A673 (cell line): Measurements from ENCODE around the gene TMEM108. TPM values are rescaled to one million over a fixed set of nuclear protein-coding genes. Genes with fewer than 3 reads are reported as not detected.

Experiments used
- BruUV-seq: library from RNA; stranded (reverse); fragments of 400-500 nt; replicated peaks from 2 replicates; lab custom pipeline; 2021; lab: Mats Ljungman, UMichigan
- CTCF ChIA-PET: fragments of 300-600 bp; sonication (Branson Sonifier 250); formaldehyde crosslinking; loops from one replicate; lab custom pipeline; 2022; ENCODE audit warnings: antibody characterized with exemption; lab: Charles Lee
- POLR2A ChIA-PET: fragments of 300-600 bp; sonication (Branson Sonifier 250); formaldehyde crosslinking; loops from one replicate; lab custom pipeline; 2022; ENCODE audit warnings: antibody characterized with exemption; ENCODE audit not compliant: low non-redundant PET; lab: Charles Lee
- DNase-seq: peaks from one replicate; pipeline ENCODE4 v3.0.0-alpha.2; 2015; ENCODE audit warnings: low spot score
- H3K27ac ChIP-seq: fragments of 200-600 bp; sonication (generic); 2 replicates; pipeline ENCODE4 v1.5.1; 2016; ENCODE audit warnings: mixed run types, low read depth, mild to moderate bottlenecking, mixed read lengths, antibody characterized with exemption, low read length; ENCODE audit not compliant: poor library complexity, severe bottlenecking
- H3K27me3 ChIP-seq: fragments of 200-600 bp; sonication (generic); replicated peaks from 2 replicates; pipeline ENCODE4 v1.6.1; 2017; ENCODE audit warnings: mixed run types, low read depth, mild to moderate bottlenecking, mixed read lengths, antibody characterized with exemption, low read length; ENCODE audit not compliant: insufficient read depth, poor library complexity
- H3K36me3 ChIP-seq: fragments of 200-600 bp; sonication (generic); 2 replicates; pipeline ENCODE4 v1.6.1; 2016; ENCODE audit warnings: mixed run types, mild to moderate bottlenecking, mixed read lengths, antibody characterized with exemption, low read length; ENCODE audit not compliant: insufficient read depth, poor library complexity, severe bottlenecking
- H3K4me1 ChIP-seq: fragments of 200-600 bp; sonication (generic); 2 replicates; pipeline ENCODE4 v1.6.1; 2017; ENCODE audit warnings: mixed run types, mild to moderate bottlenecking, mixed read lengths, antibody characterized with exemption, low read length; ENCODE audit not compliant: insufficient read depth, poor library complexity, severe bottlenecking
- H3K4me3 ChIP-seq: fragments of 200-600 bp; sonication (generic); 2 replicates; pipeline ENCODE4 v1.5.1; 2016; ENCODE audit warnings: low read depth, mixed run types, mild to moderate bottlenecking, mixed read lengths, low read length; ENCODE audit not compliant: poor library complexity, severe bottlenecking
- H3K9me3 ChIP-seq: fragments of 200-600 bp; sonication (generic); 2 replicates; pipeline ENCODE4 v1.6.1; 2016; ENCODE audit warnings: mixed run types, low read depth, mild to moderate bottlenecking, mixed read lengths, antibody characterized with exemption, low read length; ENCODE audit not compliant: poor library complexity, severe bottlenecking
- EZH2 ChIP-seq: fragments of 200-600 bp; sonication (generic); IDR thresholded peaks from 2 replicates; pipeline ENCODE4 v1.6.1; 2017; ENCODE audit warnings: borderline replicate concordance, low read depth, mild to moderate bottlenecking, mixed read lengths, antibody characterized with exemption, low read length; ENCODE audit not compliant: poor library complexity, severe bottlenecking
- intact Hi-C: fragments of 100-400 bp; cut with micrococcal nuclease; formaldehyde crosslinking; loops from one replicate; pipeline ENCODE4 v1.10.0; 2022; ENCODE audit not compliant: unreplicated experiment
- total RNA-seq: library from RNA; stranded (reverse); gene quantifications from 2 replicates; pipeline ENCODE4 v1.2.3, GENCODE V29; 2021
- TF ChIP-seq, protein P1 (sequence below): fragments of 300-800, 200-600 bp; sonication (generic); conservative IDR thresholded peaks from 2 replicates; pipeline ENCODE4 v1.5.1; 2017; ENCODE audit warnings: low read depth, mild to moderate bottlenecking, antibody characterized with exemption, low read length, moderate library complexity, mixed read lengths

TMEM108 gene
- total RNA-seq, 1 experiment from 2014 or later = 0.30 TPM

DNA sequence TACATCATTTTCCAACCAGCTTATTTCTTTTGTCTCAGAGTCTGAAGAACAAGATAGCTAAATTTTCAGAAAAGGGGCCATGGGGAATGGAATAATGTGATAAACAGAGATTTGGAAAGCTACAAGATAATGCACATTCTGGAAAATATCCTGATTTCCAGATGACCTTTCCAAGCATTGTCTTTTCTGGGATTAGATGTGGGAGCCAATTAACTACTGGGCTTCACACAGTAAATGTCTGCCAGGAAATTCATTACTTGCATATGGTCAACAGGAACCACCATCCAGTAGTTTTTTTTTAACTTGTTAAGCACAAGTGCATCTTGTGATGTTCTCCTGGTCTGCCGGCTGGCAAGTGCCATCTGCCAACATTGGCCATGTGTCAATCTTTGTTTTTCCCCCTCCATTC is 230.5 kb downstream of the TMEM108 start:
- Histone ChIP-seq H3K27ac (no peak overlapping the region), H3K4me3 (no peak overlapping the region), H3K9me3 (no peaks in the 10 kb centered on the region), H3K4me1 (no peaks in the 10 kb centered on the region), H3K36me3 (no peaks in the 10 kb centered on the region), H3K27me3 (peaks cover 20% of the 10 kb centered on the region)
- ChIA-PET POLR2A (no interaction called here), CTCF (no interaction called here)
- no TSS peak for BruUV-seq
- no peak for DNase-seq
- intact Hi-C loops = no loop called here
- TF ChIP-seq, protein P1, sequence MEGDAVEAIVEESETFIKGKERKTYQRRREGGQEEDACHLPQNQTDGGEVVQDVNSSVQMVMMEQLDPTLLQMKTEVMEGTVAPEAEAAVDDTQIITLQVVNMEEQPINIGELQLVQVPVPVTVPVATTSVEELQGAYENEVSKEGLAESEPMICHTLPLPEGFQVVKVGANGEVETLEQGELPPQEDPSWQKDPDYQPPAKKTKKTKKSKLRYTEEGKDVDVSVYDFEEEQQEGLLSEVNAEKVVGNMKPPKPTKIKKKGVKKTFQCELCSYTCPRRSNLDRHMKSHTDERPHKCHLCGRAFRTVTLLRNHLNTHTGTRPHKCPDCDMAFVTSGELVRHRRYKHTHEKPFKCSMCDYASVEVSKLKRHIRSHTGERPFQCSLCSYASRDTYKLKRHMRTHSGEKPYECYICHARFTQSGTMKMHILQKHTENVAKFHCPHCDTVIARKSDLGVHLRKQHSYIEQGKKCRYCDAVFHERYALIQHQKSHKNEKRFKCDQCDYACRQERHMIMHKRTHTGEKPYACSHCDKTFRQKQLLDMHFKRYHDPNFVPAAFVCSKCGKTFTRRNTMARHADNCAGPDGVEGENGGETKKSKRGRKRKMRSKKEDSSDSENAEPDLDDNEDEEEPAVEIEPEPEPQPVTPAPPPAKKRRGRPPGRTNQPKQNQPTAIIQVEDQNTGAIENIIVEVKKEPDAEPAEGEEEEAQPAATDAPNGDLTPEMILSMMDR = no peak
- TF ChIP-seq EZH2 = no peak

DNA sequence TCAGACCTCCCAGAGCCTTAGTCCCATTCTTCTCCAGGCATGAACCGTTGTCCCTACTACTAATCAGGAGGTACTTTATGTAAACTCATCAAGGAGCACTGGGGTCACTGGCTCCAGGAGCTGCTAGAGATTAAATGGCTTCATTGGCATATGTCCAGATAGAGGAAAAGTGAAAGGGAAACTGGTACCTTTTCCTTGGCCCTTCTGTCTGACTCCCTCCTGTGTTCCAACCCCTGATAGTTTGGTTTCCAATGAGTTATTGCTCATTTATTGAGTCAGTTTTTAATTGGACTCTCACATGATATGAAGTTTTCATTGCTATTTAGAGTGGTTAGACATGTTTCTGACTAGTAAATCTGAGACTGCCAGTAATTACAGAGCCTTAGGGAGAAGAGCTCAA is 231.2 kb downstream of the TMEM108 start:
- Histone ChIP-seq H3K27ac (no peak overlapping the region), H3K36me3 (no peaks in the 10 kb centered on the region), H3K27me3 (peaks cover 15% of the 10 kb centered on the region), H3K4me3 (no peak overlapping the region), H3K4me1 (no peaks in the 10 kb centered on the region), H3K9me3 (no peaks in the 10 kb centered on the region)
- intact Hi-C loops = no loop called here
- BruUV-seq = no TSS peak
- TF ChIP-seq EZH2 = no peak
- TF ChIP-seq, protein P1 = no peak
- CTCF ChIA-PET = no interaction called here
- POLR2A ChIA-PET = no interaction called here
- DNase-seq = no peak

DNA sequence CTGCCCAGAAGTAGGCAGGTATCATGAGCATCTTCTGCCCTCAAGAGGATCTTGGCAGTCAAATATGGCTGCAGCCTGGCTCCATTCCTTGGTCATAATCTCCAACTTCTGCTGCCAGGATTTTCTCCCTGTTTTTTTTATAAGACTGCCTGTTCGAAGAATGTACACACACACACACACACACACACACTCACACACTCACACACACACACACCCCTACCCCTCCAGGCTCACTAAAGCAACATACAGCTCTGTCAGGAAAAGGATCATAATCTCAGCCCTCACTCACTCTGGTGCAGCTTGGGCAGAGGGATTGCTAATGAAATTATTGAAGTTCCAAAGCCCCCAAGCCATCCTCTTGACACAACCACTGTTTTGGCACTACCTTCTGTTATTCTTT is 232.4 kb downstream of the TMEM108 start:
- H3K27ac ChIP-seq = no peak overlapping the region
- DNase-seq = no peak
- H3K27me3 ChIP-seq = peaks cover 8% of the 10 kb centered on the region
- BruUV-seq = no TSS peak
- TF ChIP-seq, protein P1 = no peak
- TF ChIP-seq EZH2 = no peak
- H3K4me1 ChIP-seq = no peaks in the 10 kb centered on the region
- CTCF ChIA-PET = no interaction called here
- H3K4me3 ChIP-seq = no peak overlapping the region
- no peaks in the 10 kb centered on the region for H3K36me3 ChIP-seq
- intact Hi-C loops = no loop called here
- POLR2A ChIA-PET = no interaction called here
- H3K9me3 ChIP-seq = no peaks in the 10 kb centered on the region
